Suprapubic skin (tissue), 4 donors: ENCODE data around the gene TIAM1. TPM values are rescaled to one million over a fixed set of nuclear protein-coding genes. Genes with fewer than 3 reads are reported as not detected.

Experiments used
- DNase-seq, 2 donors: peaks; one replicate each; pipeline ENCODE4 v3.0.0-alpha.2; 2019; ENCODE audit warnings: low spot score in 2 of 2
- H3K27ac ChIP-seq: fragments of 200-600 bp; sonication (generic); one replicate; pipeline ENCODE4 v1.5.1; 2019
- H3K27me3 ChIP-seq: fragments of 200-600 bp; sonication (generic); one replicate; pipeline ENCODE4 v1.5.1; 2019
- H3K36me3 ChIP-seq: fragments of 200-600 bp; sonication (generic); one replicate; pipeline ENCODE4 v1.5.1; 2019
- H3K4me1 ChIP-seq: fragments of 200-600 bp; sonication (generic); one replicate; pipeline ENCODE4 v1.5.1; 2019
- H3K4me3 ChIP-seq: fragments of 200-600 bp; sonication (generic); one replicate; pipeline ENCODE4 v1.5.1; 2019; ENCODE audit warnings: mild to moderate bottlenecking
- H3K9me3 ChIP-seq: fragments of 200-600 bp; sonication (generic); one replicate; pipeline ENCODE4 v1.5.1; 2019
- EP300 ChIP-seq: sonication (generic); formaldehyde crosslinking; IDR thresholded peaks from one replicate; pipeline ENCODE4 v1.6.1; 2017; ENCODE audit warnings: antibody characterized with exemption
- POLR2A ChIP-seq, 2 donors: fragments of 450-650 bp; IDR thresholded peaks; one replicate each; pipeline ENCODE4 v1.6.1; 2017; ENCODE audit warnings: antibody characterized with exemption in 2 of 2, mild to moderate bottlenecking in 2 of 2, moderate library complexity in 2 of 2
- POLR2AphosphoS5 ChIP-seq, 3 donors: sonication (generic); formaldehyde crosslinking; IDR thresholded peaks; one replicate each; pipeline ENCODE4 v1.6.1; 2017; ENCODE audit warnings: antibody characterized with exemption in 3 of 3
- whole genome bisulfite sequencing: methylation state at CpG from one replicate; pipeline ENCODE4 v1.1.5; 2018; 5-methylcytosine and 5-hydroxymethylcytosine counted together
- total RNA-seq, 4 donors: library from RNA; depleted of rRNA; stranded (reverse); fragments of >200 nt; gene quantifications; one replicate each; pipeline ENCODE4 v1.1.0, GENCODE V29; 2016
- TF ChIP-seq, protein P1 (sequence below), 2 donors: fragments of 200-600 bp in 1 of 2; fragments of 450-650 bp in 1 of 2; sonication (generic) in 1 of 2; IDR thresholded peaks; one replicate each; pipeline ENCODE4 v1.5.1; 2016 to 2019; ENCODE audit warnings: antibody characterized with exemption in 2 of 2, mild to moderate bottlenecking in 1 of 2, moderate library complexity in 1 of 2

The TIAM1 gene
- total RNA-seq, 4 donors from 2014 or later = 71.9 to 135 (median 87.9) TPM

DNA sequence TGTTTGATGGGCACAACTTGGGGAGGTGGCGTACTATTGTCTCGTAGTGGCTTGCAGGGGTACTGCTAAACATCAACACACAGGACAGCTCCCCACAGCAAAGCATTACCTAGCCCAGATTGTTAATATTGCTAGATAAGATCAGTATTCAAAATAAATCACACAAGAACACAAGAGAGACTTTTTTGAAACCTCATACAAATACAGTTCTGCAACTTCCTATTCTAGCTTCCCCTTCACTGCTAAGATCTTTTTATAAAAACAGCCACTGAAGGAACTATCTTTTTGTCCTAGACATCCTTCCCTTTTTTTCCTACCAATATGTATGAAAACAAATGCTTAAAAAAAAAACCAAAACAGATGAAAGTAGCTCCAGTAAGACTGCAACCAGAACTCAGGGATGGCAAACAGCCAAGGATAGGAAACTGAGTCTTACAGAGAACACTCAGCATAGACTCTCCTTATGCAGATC, 167.9 kb downstream of the TIAM1 start:
- no peak for DNase-seq
- H3K4me1 ChIP-seq = peaks cover 10% of the 10 kb centered on the region
- no peak overlapping the region for H3K4me3 ChIP-seq
- H3K27ac ChIP-seq = no peak overlapping the region
- H3K36me3 ChIP-seq = no peaks in the 10 kb centered on the region
- no peaks in the 10 kb centered on the region for H3K27me3 ChIP-seq
- 80% methylated on average over 2 of the region's 2 CpGs for WGBS
- H3K9me3 ChIP-seq = no peaks in the 10 kb centered on the region
- TF ChIP-seq POLR2AphosphoS5 (IDR thresholded peaks at IDR 0.05) = no peak
- TF ChIP-seq POLR2A (IDR thresholded peaks at IDR 0.05) = no peak
- TF ChIP-seq, protein P1, sequence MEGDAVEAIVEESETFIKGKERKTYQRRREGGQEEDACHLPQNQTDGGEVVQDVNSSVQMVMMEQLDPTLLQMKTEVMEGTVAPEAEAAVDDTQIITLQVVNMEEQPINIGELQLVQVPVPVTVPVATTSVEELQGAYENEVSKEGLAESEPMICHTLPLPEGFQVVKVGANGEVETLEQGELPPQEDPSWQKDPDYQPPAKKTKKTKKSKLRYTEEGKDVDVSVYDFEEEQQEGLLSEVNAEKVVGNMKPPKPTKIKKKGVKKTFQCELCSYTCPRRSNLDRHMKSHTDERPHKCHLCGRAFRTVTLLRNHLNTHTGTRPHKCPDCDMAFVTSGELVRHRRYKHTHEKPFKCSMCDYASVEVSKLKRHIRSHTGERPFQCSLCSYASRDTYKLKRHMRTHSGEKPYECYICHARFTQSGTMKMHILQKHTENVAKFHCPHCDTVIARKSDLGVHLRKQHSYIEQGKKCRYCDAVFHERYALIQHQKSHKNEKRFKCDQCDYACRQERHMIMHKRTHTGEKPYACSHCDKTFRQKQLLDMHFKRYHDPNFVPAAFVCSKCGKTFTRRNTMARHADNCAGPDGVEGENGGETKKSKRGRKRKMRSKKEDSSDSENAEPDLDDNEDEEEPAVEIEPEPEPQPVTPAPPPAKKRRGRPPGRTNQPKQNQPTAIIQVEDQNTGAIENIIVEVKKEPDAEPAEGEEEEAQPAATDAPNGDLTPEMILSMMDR (IDR thresholded peaks at IDR 0.05) = no peak
- TF ChIP-seq EP300 = no peak

DNA sequence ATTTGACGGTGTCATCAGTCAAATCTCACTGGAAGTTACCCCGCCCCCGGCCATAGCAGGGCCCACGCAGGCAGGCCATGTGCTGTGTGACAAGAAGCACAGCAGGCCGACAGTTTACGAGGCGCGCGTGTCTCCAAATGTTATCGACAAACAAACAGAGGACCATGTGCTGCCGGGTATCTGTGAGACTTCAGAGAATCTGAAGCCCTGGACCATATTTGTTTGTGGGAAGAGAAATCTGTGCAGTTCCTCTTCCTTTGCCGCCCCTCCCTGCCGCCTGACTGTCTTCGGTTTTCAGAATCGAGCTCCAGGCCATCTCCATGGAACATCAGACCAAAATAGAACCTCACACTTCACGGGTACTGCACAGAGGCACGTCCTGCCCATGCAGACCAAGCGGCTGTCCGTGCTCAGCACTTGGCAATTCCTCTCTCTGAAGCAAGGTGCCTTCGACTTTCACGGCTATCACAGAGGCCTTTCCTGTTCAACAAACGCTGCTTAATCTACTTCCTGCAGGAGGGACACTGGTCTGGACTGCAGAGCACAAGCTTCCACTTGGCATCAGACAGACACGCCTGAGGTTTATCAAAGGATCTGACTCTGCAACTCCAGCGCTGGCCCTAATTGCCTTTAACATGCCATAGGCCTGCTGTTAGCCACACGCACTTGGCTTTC, 170.0 kb downstream of the TIAM1 start:
- WGBS = 59% methylated on average over 25 of the region's 25 CpGs
- no peak overlapping the region for H3K4me3 ChIP-seq
- DNase-seq = no peak
- no peaks in the 10 kb centered on the region for H3K27me3 ChIP-seq
- H3K9me3 ChIP-seq = no peaks in the 10 kb centered on the region
- TF ChIP-seq, protein P1 (IDR thresholded peaks at IDR 0.05) = no peak
- TF ChIP-seq POLR2A (IDR thresholded peaks at IDR 0.05) (no peak), POLR2AphosphoS5 (IDR thresholded peaks at IDR 0.05) (no peak), EP300 (no peak)
- no peaks in the 10 kb centered on the region for H3K36me3 ChIP-seq
- peaks cover 10% of the 10 kb centered on the region for H3K4me1 ChIP-seq
- H3K27ac ChIP-seq = peak overlapping the region; percentile 63

DNA sequence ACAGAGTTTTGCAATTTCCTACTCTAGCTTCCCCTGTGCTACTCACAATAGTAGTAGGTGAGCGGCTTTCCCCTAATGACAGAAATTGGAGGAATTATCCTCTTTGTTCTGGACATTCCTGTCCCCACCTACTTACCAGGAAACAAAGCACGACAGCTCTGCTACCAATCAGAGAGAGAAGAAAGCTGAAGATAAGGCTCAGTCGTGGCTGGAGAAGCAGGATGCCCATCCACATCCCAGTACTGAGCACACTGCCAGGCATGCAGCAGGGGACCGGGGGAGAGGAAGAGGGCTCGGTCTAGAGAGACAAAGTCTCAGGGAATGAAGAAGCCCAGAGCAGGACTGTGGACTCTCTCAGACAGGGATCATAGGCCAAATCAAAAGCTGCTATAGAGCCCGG, 171.7 kb downstream of the TIAM1 start:
- Histone ChIP-seq H3K4me1 (peaks cover 10% of the 10 kb centered on the region), H3K4me3 (no peak overlapping the region), H3K27me3 (no peaks in the 10 kb centered on the region), H3K9me3 (no peaks in the 10 kb centered on the region), H3K36me3 (no peaks in the 10 kb centered on the region), H3K27ac (peak overlapping the region; percentile 10)
- TF ChIP-seq POLR2A (IDR thresholded peaks at IDR 0.05) = no peak
- no peak for TF ChIP-seq POLR2AphosphoS5 (IDR thresholded peaks at IDR 0.05)
- TF ChIP-seq EP300 = no peak
- TF ChIP-seq, protein P1 (IDR thresholded peaks at IDR 0.05) = no peak
- WGBS = 70% methylated on average over 6 of the region's 6 CpGs
- no peak for DNase-seq

DNA sequence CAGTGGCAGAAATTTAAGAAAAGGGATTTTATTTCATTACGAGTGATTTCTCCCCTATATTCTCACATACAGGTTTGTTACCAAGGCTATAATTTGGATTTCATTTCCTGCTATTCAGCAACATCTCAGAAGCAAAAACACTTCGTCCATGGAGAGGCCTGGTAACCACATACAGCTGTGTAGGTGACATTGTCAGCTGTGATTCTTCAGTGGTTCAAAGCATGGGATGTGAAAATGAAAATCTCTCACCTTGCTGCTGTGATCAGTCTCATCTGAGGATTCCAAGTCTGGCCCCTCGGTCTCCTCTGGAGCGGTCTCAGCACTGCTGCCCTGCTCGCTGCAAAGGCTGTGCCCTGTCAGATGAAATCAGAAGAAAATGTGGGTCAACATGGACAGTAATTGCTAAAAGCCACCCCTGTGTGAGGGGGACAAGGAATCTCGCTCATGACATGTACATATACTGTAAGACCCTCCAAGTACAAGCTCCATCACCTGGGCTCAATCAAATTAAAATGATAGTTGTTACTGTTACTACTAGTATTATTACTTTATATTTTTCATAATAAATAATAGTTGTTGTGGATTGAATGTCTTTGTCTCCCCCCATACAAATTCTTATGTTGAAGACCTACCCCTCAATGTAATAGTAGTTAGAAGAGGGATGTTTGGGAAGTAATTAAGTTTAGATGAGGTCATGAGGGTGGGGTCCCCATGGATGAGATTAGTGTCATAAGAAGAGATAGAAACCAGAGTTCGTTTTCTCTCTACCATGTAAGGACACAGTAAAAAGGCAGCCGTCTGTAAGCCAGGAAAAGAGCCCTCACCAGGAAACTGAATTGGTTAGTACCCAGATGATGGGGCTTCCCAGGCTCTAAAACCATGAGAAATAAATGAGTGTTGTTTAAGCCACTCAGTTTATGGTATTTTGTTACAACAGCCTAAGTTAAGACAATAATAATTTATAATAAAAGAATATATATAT, 179.1 kb downstream of the TIAM1 start:
- H3K4me1 ChIP-seq = peaks cover 9% of the 10 kb centered on the region
- WGBS = 92% methylated on average over 8 of the region's 8 CpGs
- TF ChIP-seq POLR2AphosphoS5 (IDR thresholded peaks at IDR 0.05) (no peak), EP300 (no peak)
- peaks cover 14% of the 10 kb centered on the region for H3K36me3 ChIP-seq
- no peaks in the 10 kb centered on the region for H3K27me3 ChIP-seq
- DNase-seq = no peak
- no peaks in the 10 kb centered on the region for H3K9me3 ChIP-seq
- H3K27ac ChIP-seq = no peak overlapping the region
- H3K4me3 ChIP-seq = no peak overlapping the region

DNA sequence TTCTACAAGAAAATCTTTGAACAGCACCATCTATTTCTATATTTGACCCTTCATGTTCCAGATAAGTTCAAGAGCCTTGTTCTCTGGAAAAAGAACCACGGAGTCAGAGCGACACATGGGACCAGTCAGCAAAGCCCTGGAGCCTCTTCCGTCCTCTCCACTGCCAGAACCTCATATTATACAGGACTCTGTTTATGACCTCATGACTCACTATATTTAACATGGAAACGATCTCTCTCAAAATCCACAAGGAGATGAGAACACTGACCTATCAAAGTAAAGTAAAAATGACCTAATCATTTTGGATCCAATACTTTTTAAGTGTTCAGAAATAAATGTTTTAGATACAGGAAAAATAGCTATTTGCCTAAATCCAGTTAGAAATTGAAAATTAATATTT, 181.2 kb downstream of the TIAM1 start:
- TF ChIP-seq EP300 (no peak), POLR2AphosphoS5 (IDR thresholded peaks at IDR 0.05) (no peak), POLR2A (IDR thresholded peaks at IDR 0.05) (no peak)
- TF ChIP-seq, protein P1 (IDR thresholded peaks at IDR 0.05) = no peak
- no peak overlapping the region for H3K27ac ChIP-seq
- 55% methylated on average over 4 of the region's 4 CpGs for WGBS
- H3K9me3 ChIP-seq = no peaks in the 10 kb centered on the region
- H3K36me3 ChIP-seq = peaks cover 19% of the 10 kb centered on the region
- no peaks in the 10 kb centered on the region for H3K27me3 ChIP-seq
- peaks cover 10% of the 10 kb centered on the region for H3K4me1 ChIP-seq
- H3K4me3 ChIP-seq = no peak overlapping the region
- DNase-seq = no peak
